Tibial nerve (tissue), 4 donors: ENCODE results near the gene PRKAG1.

Experiments
- CTCF ChIP-seq, 5 experiments: fragments of 200-600 bp in 3 of 5; fragments of 450-650 bp in 2 of 5; sonication (generic) in 3 of 5; IDR thresholded peaks; one replicate each; pipeline ENCODE4 v1.5.1; 2016 to 2019; ENCODE audit warnings: antibody characterized with exemption in 5 of 5, mild to moderate bottlenecking in 3 of 5, moderate library complexity in 2 of 5
- EP300 ChIP-seq, 2 donors: sonication (generic); formaldehyde crosslinking; IDR thresholded peaks; one replicate each; pipeline ENCODE4 v1.6.1; 2017; ENCODE audit warnings: antibody characterized with exemption in 2 of 2, mild to moderate bottlenecking in 1 of 2
- POLR2A ChIP-seq, 2 donors: fragments of 450-650 bp; IDR thresholded peaks; one replicate each; pipeline ENCODE4 v1.6.1; 2017; ENCODE audit warnings: antibody characterized with exemption in 2 of 2, mild to moderate bottlenecking in 2 of 2, moderate library complexity in 2 of 2

- TF ChIP-seq EP300 (IDR thresholded peaks at IDR 0.05), result no peak
- no peak for TF ChIP-seq CTCF (IDR thresholded peaks at IDR 0.05)
- no peak for TF ChIP-seq POLR2A (IDR thresholded peaks at IDR 0.05)
Measured at GRCh38 chr12:48978741-48979601, 39.6 kb downstream of the PRKAG1 start.
